GM20431 (cell line): ENCODE measurements around the gene INPP5E.
"Not testable (repeated sequence)": the region's sequence is repeated elsewhere in the genome, so short reads cannot be mapped to it uniquely, and the experiment has no call there.

Source experiments
- in situ Hi-C: fragments of 300-500 bp; cut with MseI, MboI; formaldehyde crosslinking; loops from one replicate; pipeline ENCODE4 v1.15.0; 2020; ENCODE audit warnings: low sequenced_read_pairs; ENCODE audit not compliant: unreplicated experiment

INPP5E gene

DNA sequence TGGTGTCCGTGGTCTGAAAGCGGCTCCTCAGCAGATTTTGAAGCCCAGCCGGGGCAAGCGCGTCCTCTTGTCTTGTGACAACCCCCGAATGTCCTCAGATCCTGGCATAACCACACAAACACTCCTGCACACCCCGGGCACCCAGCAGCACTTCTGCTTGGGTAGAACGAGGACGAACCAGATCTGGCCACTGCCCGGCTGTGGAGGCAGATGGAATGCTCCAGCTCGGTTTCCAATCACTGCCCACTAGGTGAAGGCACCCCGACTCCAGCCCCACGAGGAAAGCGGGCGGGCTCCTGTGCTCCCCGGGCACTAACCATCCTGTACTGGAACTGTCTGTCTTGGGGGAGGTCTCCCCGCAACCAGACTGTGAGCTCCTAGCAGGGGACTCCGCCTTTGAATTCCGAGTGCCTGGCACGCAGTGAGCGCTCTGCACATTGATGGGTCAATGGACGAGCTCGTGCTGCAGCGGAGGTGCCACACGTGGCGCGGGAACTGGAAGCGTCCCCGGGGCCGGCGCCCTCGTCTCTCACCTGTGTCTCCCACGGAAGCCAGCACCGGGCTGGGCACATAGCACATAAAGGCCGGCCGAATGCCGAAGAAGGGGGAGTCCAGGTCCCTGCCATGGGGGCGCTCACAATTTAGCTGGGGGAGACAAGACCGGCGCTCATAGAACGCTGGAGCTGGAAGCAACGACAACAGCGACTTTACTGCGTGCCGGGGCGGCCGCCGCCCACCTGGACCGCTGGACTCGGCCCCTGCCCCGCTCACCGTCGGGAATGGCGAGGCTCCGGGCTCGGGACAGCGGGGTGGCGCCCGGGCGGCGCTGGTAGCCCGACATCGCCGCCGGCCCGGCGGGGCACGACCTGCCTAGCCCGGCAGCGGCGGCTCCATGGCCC lies 29.8 kb downstream of the INPP5E start:
- in situ Hi-C loops, result no loop called here

DNA sequence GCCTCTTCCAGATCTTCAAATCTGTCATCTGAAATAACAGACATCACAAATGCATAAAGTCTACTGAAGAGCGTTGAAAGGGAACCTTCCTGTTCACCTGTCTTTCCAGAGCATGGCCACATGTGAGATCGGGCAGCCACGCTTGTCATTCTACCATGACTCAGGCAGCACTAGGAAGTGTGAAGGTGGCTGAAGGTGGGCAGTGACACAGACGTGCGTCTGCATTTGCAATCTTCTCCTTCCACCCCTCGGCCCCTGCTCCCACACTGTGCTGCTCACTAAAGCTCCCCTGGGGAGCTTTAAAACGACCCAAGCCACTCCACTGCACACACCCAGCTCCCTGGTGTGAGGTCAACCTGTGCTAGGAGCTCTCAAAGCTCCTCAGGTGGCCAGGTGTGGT lies 31.7 kb downstream of the INPP5E start:
- in situ Hi-C loops, result no loop called here

DNA sequence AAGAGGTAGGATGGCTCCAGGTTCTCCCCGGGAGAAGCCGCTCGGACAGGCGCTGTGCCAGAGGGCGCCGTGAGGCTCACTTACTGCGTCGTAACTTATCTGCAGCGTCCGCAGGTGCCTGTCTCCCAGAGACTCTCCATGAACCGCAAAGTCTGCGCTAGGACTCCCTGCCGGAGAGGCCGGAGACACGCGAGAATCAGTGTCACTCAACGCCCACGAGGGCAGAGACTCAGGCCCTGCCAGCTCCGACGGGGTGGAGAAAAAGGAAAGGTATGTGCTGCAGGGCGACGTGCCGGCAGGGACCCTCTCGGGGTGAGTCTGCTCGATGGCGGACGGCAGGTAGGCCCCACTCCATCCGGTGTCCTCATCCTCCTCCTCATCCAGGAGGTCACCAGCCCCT lies 32.6 kb downstream of the INPP5E start:
- in situ Hi-C loops, result not testable (repeated sequence)

DNA sequence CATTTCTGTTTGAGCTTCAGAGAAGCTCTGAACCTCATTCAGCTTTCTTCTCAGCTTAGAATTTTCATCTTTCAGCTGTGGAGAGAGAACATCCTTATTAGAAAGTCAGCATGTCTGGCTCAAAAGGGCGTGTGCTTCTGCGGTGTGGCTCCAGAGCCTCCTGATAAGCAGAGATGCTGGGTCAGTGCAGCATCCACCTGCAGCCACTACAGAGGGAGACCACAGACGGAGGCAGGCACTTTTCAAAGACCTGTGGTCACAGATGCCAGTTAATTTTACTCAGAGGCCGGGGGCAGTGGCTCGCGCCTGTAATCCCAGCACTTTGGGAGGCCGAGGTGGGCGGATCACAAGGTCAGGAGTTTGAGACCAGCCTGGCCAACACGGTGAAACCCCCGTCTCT lies 33.7 kb downstream of the INPP5E start:
- in situ Hi-C loops, result not testable (repeated sequence)

DNA sequence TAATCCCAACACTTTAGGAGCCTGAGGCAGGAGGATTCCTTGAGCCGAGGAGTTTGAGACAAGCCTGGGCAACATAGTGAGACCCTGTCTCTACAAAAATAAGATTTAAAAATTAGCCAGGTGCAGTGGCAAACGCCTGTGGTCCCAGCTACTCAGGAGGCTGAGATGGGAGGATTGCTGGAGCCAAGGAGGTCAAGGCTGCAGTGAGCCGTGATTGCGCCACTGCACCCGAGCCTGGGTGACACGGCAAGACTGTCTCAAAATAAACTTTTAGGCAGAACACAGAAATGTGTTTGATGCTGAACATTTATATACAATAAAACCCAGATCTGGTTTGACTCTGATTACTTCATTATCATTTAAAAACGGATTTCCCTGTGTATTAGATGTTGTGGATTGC lies 34.2 kb downstream of the INPP5E start:
- in situ Hi-C loops, result no loop called here

DNA sequence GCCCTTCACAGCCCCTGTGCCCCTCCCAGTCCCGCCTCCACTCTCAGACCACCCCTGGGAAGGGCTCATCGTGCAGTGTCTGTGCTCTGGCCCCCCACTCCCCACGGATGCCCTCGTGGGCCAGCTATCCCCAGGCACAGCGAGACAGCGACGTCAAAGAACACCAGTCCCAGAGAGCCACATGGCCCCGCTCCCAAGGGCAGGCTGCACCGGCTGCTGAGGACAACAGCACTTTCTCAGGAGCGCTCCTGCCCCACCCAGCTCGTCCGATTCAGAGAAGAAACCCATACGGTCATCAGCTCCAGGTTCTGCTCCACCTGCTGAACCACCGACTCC lies 34.9 kb downstream of the INPP5E start:
- in situ Hi-C loops, result no loop called here

DNA sequence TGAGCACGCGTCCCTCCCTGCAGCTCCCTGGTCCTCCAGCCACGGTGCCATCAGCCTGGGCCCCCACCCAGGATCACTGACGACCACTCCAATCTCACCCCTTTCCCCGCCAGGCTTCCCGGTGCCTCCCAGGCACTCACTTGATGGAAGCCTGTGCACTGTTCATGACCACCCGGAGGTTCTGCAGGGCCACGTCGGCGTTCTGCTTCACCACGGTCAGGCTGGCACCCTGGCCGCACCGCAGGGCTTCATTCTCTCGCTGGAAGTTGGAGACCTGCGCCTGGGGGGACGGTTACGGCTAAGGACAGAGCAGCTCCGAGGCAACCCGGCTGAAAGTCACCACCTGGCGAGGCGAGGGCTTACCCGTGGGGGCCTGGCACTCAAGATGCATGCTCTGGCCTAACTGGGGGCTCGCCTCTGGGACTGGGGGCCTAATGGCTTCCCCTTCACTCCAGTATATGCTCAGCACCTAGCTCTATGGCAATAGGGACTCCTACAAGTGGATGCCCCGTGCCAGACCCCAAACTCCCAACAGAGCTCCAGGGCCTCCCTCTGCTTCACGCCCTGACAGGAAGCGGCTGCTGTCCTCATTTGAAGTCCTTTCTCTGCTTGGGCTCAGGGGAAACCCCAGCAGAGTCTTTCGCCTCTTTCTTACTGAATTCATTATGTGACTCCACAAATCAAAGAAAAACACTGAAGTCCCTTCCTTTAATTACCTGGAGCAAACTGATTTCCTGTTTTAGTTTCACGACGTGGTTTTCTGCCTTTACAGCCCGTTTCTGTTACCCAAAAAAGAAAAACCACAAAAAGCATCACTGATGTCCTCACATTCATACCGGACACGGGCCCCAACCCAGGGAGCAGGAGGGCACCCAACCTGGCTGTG lies 35.5 kb downstream of the INPP5E start:
- in situ Hi-C loops, result no loop called here

DNA sequence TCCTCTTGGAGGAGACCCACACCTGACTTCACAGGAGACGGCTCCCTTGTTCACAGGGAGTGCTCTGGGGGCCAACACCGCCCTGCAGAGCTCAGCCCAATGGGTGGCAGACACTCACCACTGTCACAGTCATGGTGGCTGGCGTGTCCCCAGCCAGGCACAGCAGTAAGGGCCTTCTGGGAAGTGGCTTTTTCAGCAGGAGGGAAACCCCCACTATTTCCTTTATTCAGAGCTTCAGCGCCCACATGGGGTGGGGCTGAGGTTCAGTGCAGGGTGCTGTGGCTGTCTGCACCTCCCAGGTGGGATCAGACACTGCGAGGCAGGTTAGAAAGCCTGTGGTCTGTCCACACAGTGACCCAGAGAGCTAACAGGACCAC lies 36.1 kb downstream of the INPP5E start:
- in situ Hi-C loops, result no loop called here

DNA sequence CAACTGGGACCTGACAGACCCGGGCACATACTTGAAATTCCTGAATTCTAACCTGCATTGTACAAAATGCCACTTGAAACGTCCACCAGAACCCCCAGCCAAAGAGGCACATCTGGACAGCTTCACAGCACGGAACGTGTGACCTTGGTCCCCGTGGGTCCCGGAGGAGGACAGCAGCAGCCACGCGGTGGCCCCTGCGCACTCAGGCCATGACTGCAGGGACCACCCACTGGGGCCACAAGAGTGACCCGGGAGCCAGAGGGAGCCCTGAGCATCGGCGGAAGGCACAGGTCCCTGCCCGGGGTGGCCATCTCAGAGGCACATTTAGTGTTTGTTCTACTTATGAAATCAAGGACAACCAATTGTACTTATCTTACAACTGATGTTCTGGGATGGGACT lies 37.6 kb downstream of the INPP5E start:
- in situ Hi-C loops, result no loop called here

DNA sequence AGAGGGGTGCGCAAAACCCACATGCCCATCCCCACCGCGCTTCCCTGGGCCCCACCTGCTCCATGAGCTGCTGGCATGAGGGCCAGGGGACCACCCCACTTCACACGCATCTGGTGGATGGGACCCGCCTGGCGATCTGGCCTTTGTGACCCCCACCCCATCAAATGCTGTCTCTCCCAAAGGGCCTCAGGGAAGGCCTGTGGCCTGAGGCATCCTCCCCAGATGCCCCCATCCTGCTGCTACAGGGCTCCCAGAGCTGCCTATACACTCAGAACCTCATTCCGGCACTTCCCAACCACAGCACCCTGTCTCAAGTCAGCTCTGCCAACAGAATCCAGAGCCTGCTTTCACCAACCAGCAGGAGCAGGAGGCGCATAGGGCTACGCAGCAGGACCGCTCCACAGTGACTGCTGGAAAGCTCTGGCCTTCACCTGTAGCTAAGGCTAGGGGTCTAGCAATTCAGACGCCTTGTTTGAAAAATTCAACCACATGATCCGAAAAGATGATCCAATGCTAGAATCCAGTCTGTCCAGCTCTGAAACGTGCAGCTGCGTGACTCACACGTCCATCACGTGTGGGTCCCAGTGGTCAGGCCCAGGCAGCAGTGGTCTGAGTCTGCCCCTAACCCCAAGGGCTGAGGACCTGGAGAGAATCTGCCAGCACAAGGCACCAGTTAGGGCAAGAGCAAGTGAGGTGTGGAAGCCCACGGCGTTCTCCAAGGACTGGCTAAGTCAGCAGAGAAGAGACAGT lies 38.3 kb downstream of the INPP5E start:
- in situ Hi-C loops, result no loop called here

DNA sequence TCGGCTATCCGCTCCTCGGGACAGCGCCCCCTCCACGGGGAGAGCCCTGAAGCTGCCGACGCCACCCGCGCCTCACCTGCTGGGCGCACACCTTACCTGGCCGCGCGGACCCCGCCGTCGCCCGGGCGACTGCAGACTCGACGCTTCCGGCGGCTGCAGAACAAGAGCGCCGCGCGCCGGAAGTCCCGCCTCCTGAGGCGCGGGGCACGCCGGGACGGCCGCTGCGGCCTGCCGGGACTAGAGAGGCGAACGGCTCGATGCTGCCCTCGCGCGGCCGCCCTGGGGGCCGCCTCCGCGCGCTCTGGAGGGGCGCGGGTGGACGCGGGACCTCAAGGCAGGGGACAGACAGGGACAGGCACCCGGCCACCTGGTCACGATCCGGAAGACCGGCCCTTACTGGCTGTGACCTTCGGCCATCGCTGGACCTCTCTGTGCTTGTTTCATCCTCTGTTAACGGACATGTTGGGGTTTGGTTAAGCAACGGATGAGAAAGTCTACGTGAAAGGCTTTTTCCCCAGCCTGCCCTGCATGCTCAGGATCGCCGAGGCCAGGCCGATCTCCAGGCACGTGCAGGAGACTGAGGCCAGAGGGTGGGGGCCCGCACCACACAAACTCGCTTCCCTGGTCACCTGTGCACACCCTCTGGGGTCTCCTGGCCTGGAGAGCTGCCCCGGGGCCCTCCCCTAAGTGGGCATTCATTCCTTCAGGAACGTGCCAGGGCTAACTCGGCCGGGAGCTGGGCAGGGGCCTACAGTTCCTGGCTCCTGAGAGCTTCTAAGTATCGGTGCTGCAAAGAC lies 39.4 kb downstream of the INPP5E start, which contains the start of gene SNAPC4:
TSS of gene SNAPC4 (minus strand) at position 133 of the 797 bp plus-strand sequence. CDS start 1,742 bp downstream, outside the sequence.
- in situ Hi-C loops, result no loop called here

DNA sequence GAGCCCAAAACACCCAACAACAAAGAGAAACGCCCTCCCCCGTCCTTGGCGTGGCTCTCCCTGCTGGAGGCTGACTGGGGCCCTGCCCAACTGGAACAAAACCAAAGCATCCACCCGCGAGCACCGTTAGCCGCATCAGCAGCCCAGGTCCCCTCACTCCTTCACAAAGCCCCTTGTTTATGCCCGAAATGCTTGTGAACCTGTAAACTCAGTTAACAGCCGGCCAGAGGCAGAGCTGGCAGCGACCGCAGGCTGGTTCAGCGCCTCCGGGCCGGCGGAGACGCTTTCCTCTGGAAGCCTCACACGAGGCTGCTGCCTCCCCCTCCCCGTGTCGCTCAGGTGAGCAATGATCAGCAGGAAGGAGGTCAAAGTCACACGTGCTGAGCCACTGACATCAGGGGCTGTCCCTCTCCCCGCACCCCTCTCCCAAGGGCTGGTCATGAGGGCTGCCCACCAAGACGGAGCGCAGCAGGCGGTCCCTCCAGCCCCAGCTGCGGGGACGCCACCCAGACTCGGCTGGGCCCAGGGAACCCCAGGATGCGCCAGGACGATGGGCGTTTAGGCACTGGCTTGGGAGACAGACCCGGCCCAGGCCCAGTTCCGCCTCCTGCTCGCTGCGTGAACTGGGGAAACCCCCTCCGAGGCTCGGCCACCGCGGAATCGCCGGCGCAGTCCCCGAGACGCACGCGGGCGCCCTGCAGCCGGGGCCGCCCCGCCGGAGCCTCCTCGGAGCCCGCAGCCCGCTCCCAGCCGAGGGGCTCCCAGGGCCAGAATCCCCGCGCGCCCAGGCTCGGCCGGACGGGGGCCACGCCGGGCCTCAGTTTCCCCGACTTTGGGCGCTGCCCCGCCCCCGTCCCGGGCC lies 40.2 kb downstream of the INPP5E start:
- in situ Hi-C loops, result no loop called here

DNA sequence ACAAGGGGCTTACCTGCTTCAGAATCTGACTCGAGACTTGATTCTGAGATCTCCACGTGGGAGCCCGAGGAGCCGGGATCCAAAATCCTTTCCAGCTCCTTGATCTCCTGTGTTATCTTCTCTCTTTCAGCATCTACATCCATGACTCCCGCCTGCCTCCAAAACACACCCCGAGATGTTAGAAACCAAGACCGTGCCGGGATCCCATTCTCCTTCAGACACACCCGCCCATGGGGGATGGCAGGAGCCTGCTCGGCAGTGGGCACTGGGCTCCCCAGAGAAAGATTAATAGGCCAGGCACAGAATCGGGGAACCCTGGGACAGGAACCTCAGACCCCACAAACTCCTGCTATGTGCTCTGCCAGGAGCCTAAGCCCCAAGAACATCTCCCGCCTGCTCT lies 41.4 kb downstream of the INPP5E start:
- in situ Hi-C loops, result no loop called here

DNA sequence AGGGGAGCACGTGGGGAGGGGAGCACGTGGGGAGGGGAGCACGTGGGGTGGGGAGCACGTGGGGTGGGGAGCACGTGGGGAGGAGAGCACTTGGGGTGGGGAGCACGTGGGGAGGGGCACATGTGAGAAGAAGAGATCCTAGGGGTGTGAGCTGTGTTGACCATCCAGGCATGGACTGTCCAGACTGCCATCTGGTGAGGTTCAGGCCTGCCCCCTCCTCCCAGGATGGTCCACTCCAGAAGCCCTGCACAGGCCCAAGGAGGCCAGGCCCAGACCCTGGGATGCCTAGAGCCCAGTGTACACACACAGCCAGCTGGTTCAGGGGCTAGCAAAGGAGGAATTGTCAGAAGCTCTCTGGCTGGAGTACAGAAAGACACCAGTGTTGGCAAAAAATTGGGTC lies 42.0 kb downstream of the INPP5E start:
- in situ Hi-C loops, result no loop called here

DNA sequence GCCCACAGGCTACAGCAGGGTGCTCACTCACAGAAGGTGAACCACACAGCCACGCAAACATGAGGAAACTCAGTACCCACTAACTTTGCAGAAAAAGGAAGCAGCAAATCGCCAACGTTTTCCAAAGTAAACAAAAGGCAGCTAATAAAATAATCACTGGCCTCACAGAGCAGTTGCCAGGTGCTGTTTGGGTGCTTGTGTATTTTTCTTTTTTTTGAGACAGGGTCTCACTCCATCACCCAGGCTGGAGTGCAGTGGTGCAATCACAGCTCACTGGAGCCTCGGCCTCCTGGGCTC lies 43.5 kb downstream of the INPP5E start:
- in situ Hi-C loops, result no loop called here

DNA sequence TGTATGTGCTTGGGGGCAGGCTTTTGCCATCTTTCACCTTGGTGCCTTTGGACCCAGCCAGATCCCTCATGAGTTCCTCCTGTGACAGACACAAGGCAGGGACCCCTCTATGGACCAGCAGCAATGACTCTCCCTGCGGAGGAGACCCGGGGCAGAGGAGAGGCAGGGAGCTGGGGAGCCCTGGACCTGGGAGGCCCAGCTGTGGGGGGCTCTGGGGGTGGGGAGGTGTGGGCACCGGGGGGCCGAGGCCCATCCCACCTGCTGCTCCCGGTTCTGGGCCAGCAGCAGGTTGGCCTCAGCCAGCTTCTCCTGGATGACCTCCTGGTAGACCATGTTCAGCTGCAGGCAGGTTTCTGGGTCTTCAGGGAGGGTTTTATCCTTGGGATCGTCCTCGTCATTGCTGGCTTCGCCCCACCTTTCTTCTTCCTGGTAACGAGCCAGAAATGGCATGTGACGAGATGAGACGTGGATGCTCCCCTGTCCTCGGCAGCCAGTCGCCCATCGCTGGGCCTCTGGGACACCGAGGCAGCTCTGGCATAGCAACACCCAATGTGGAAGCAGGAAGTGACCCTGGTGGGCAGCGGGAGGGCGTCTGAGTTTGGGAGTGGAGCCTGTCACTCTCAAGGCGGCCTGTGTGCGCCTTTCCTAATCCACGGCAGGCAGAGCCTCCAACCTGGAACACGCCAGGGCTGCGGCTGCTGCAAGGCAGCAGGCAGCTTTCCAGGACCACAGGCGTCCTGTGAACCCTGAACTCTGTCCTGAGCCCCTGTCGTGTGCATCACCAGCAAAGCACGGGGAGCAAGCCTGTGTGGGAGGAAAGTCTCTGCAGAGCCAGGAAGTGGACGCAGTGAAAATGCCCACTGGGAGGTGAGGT lies 44.1 kb downstream of the INPP5E start:
- in situ Hi-C loops, result no loop called here

DNA sequence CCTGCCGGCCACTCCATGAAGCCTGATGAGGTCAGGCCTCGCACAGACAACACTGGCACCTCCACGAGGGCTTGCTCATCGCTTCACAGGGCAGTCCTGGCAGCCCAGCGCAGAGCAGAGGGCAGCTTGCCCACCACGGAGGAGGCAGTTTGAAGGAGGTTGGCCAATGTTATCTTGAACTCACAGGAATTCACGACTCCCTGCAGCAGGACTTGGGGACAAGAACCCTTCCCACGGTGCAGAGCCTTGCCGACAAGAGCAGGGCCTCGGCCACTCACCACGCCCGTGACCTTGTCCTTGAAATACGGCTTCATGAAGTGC lies 44.7 kb downstream of the INPP5E start:
- in situ Hi-C loops, result no loop called here

DNA sequence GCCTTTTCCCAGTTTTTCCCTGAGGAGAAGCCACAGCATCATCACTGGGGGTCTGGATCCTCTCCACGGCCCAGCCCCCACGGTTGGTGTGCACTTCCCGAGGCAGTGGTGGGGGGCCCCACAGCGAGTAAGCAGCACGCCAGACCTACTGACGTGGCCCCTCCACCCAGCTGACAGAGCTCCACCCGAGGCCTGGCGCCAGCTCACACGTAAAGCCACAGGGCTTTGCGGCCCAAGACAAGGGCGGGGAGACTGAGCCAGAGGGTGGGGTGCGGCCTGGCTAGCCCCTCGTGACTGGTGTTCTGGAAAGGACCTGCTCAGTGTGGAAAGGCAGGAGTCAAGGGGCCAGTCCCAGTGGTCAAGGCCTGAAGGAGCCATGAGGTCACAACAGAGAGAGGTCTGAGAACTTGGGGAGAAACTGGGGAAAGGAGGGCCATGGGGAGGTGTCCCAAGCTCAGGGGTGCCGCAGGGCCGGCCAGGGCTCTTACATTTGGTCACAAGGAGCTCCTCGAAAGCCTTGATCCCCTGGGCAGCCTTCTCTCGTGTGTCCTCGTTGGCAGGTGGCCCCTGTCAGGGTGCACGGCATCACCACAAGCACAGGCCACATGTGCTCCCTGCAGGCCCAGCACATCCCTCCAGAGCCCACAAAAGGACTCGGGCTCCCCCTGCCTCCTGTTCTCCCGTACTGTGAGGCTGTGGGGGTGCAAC lies 45.2 kb downstream of the INPP5E start:
- in situ Hi-C loops, result no loop called here
